ENCODE results near the gene NUCKS1. TPM values are rescaled to one million over a fixed set of nuclear protein-coding genes. Genes with fewer than 3 reads are reported as not detected.
"Not testable (repeated sequence)": the region's sequence is repeated elsewhere in the genome, so short reads cannot be mapped to it uniquely, and the experiment has no call there.

NUCKS1 gene
- total and polyA plus RNA-seq, 2 of the 4 experiments (the other 2 are of a cell fraction), result 37.9 to 103 TPM

- H3K14ac ChIP-seq (replicated peaks; ENCODE audit: low read depth, low read length), result no peak overlapping the region
- ATAC-seq (ENCODE audit: low read depth), result no peak
- no CpG with 5 or more reads among the region's 1 CpG for WGBS, 2 experiments (ENCODE audit: extremely low coverage in 2 of 2, insufficient read length in 1 of 2)
Observed at GRCh38 chr1:205725514-205725913, 24.5 kb downstream of the NUCKS1 start.

GRCh38 chr1:205720740-205721139 is 29.2 kb downstream of the NUCKS1 start:
- H2AK9ac ChIP-seq (replicated peaks; ENCODE audit: low read depth, low read length, poor library complexity); H3K18ac ChIP-seq (ENCODE audit: low read depth, low read length); H2AK5ac ChIP-seq (ENCODE audit: low read depth, low read length); H3K4ac ChIP-seq (ENCODE audit: low read depth, low read length); H3K9ac ChIP-seq (ENCODE audit: low read depth, low read length); H3K27ac ChIP-seq (ENCODE audit: insufficient read depth, low read length); H2BK15ac ChIP-seq (ENCODE audit: low read depth, low read length); H2BK20ac ChIP-seq (ENCODE audit: low read depth, low read length); H2BK5ac ChIP-seq (ENCODE audit: low read depth, low read length, poor library complexity, severe bottlenecking); DNase-seq; H3K9me1 ChIP-seq (ENCODE audit: insufficient read depth, low read length); H3K23ac ChIP-seq (ENCODE audit: low read depth, low read length); H4K91ac ChIP-seq (ENCODE audit: insufficient read depth, low read depth, low read length); H2AFZ ChIP-seq (replicated peaks; ENCODE audit: low read length, poor library complexity); H3K9me3 ChIP-seq (ENCODE audit: control insufficient read depth, insufficient read depth, low read length); H4K8ac ChIP-seq (ENCODE audit: low read depth in 2 of 2, low read length in 2 of 2); H4K5ac ChIP-seq (ENCODE audit: low read depth, low read length); H3K4me2 ChIP-seq (ENCODE audit: low read depth, low read length); H4K20me1 ChIP-seq (ENCODE audit: insufficient read depth, low read length); ATAC-seq (ENCODE audit: low read depth); in situ Hi-C loops (cut with MboI; ENCODE audit: low sequenced_read_pairs); intact Hi-C loops (cut with micrococcal nuclease); H3K27me3 ChIP-seq (ENCODE audit: control insufficient read depth, insufficient read depth, low read length); H3K14ac ChIP-seq (replicated peaks; ENCODE audit: low read depth, low read length); dilution Hi-C loops (cut with HindIII; ENCODE audit: low sequenced_read_pairs, unreplicated experiment); BruUV-seq (replicated peaks); POLR2A ChIA-PET (ENCODE audit: unreplicated experiment); H3K4me3 ChIP-seq (ENCODE audit: insufficient read depth, low read depth, low read length); H3K4me1 ChIP-seq (ENCODE audit: control insufficient read depth, insufficient read depth, low read length); H2BK120ac ChIP-seq (ENCODE audit: low read depth, low read length); H3K56ac ChIP-seq (ENCODE audit: extremely low read depth, insufficient read depth, low read length): not testable (repeated sequence)
- CTCF ChIA-PET, result interaction anchor here (1.0 to 1.4 kb wide), 4 partner anchors 9 to 257 kb away, joined by 3 to 4 read pairs (median 3); no protein-coding TSS in a partner anchor
- H3K36me3 ChIP-seq (ENCODE audit: control insufficient read depth, insufficient read depth, low read length), result peaks cover 30% of the 10 kb centered on the region
- H3K79me1 ChIP-seq (ENCODE audit: low read depth in 1 of 2, low read length in 2 of 2), result peaks cover 10 to 20% of the 10 kb centered on the region in 2 experiments
- WGBS, 2 experiments (ENCODE audit: extremely low coverage in 2 of 2, insufficient read length in 1 of 2), result 100% methylated on average over 1 of the region's 2 CpGs; no CpG with 5 or more reads in 1 of the 2 experiments

More at GRCh38 chr1:205725514-205725913, 24.5 kb downstream of the NUCKS1 start:
- Histone ChIP-seq H3K23ac (ENCODE audit: low read depth, low read length) (no peak overlapping the region), H2AK9ac (replicated peaks; ENCODE audit: low read depth, low read length, poor library complexity) (no peak overlapping the region), H2BK20ac (ENCODE audit: low read depth, low read length) (no peak overlapping the region), H3K56ac (ENCODE audit: extremely low read depth, insufficient read depth, low read length) (no peak overlapping the region), H2AK5ac (ENCODE audit: low read depth, low read length) (no peak overlapping the region), H4K8ac (ENCODE audit: low read depth in 2 of 2, low read length in 2 of 2) (no peak overlapping the region), H2AFZ (replicated peaks; ENCODE audit: low read length, poor library complexity) (no peak overlapping the region), H2BK15ac (ENCODE audit: low read depth, low read length) (no peak overlapping the region), H3K18ac (ENCODE audit: low read depth, low read length) (no peak overlapping the region), H2BK5ac (ENCODE audit: low read depth, low read length, poor library complexity, severe bottlenecking) (no peak overlapping the region), H3K9me1 (ENCODE audit: insufficient read depth, low read length) (0 out of 2 replicates have a peak, but pooled peaks cover 5% of the 10 kb centered on the region), H2BK120ac (ENCODE audit: low read depth, low read length) (no peak overlapping the region), H3K79me1 (ENCODE audit: low read depth in 1 of 2, low read length in 2 of 2) (peaks cover 17 to 39% of the 10 kb centered on the region in 2 experiments), H3K27ac (ENCODE audit: insufficient read depth, low read length) (no peak overlapping the region), H3K9ac (ENCODE audit: low read depth, low read length) (no peak overlapping the region), H3K9me3 (ENCODE audit: control insufficient read depth, insufficient read depth, low read length) (no peaks in the 10 kb centered on the region), H4K20me1 (ENCODE audit: insufficient read depth, low read length) (peaks cover 22% of the 10 kb centered on the region), H3K27me3 (ENCODE audit: control insufficient read depth, insufficient read depth, low read length) (no peaks in the 10 kb centered on the region), H4K91ac (ENCODE audit: insufficient read depth, low read depth, low read length) (no peak overlapping the region), H3K4me2 (ENCODE audit: low read depth, low read length) (no peak overlapping the region), H3K4me3 (ENCODE audit: insufficient read depth, low read depth, low read length) (no peak overlapping the region), H3K36me3 (ENCODE audit: control insufficient read depth, insufficient read depth, low read length) (peaks cover 26% of the 10 kb centered on the region), H4K5ac (ENCODE audit: low read depth, low read length) (no peak overlapping the region), H3K4me1 (ENCODE audit: control insufficient read depth, insufficient read depth, low read length) (no peaks in the 10 kb centered on the region; the same call in 1 of the 2 replicates), H3K4ac (ENCODE audit: low read depth, low read length) (no peak overlapping the region)
- DNase-seq, result no peak
- dilution Hi-C loops (cut with HindIII; ENCODE audit: low sequenced_read_pairs, unreplicated experiment), result no loop called here
- POLR2A ChIA-PET (ENCODE audit: unreplicated experiment), result interaction anchor here (0.6 kb wide), 1 partner anchor 8 kb away, joined by 4 read pairs; no protein-coding TSS in a partner anchor
- TF ChIP-seq BHLHE40 (IDR thresholded peaks at IDR 0.05; ENCODE audit: low read depth, low read length) (no peak), MAFK (IDR thresholded peaks at IDR 0.05; ENCODE audit: low read depth, low read length) (no peak)
- TF ChIP-seq, protein P1, sequence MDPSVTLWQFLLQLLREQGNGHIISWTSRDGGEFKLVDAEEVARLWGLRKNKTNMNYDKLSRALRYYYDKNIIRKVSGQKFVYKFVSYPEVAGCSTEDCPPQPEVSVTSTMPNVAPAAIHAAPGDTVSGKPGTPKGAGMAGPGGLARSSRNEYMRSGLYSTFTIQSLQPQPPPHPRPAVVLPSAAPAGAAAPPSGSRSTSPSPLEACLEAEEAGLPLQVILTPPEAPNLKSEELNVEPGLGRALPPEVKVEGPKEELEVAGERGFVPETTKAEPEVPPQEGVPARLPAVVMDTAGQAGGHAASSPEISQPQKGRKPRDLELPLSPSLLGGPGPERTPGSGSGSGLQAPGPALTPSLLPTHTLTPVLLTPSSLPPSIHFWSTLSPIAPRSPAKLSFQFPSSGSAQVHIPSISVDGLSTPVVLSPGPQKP (IDR thresholded peaks at IDR 0.05; ENCODE audit: borderline replicate concordance, low read depth, low read length), result no peak
- in situ Hi-C loops (cut with MboI; ENCODE audit: low sequenced_read_pairs), result no loop called here
- CTCF ChIA-PET, result no interaction called here
- no TSS peak for BruUV-seq (replicated peaks)
- intact Hi-C loops (cut with micrococcal nuclease), result no loop called here

Data from IMR-90 (cell line).